HuH-7.5 (cell line): ENCODE measurements around the gene NLRP12.
"Not testable (repeated sequence)": the region's sequence is repeated elsewhere in the genome, so short reads cannot be mapped to it uniquely, and the experiment has no call there.

Experiments used
- DNase-seq: peaks from one replicate; pipeline ENCODE4 v3.0.0; 2011; ENCODE audit warnings: low spot score

The NLRP12 gene

DNA sequence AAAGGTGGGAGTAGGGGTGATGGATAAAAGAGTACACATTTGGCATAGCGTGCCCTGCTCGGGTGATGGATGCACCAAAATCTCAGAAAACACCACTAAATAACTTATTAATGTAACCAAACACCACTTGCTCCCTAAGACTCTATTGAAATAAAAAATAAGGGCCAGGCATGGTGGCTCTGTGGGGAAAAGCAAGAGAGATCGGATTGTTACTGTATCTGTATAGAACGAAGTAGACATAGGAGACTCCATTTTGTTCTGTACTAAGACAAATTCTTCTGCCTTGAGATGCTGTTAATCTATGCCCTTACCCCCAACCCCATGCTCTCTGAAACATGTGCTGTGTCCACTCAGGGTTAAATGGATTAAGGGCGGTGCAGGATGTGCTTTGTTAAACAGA is 14.3 kb upstream of the NLRP12 start:
- DNase-seq: not testable (repeated sequence)

- not testable (repeated sequence) for DNase-seq
These were observed 8.7 kb upstream of the NLRP12 start for GRCh38 chr19:53832861-53833260.

DNA sequence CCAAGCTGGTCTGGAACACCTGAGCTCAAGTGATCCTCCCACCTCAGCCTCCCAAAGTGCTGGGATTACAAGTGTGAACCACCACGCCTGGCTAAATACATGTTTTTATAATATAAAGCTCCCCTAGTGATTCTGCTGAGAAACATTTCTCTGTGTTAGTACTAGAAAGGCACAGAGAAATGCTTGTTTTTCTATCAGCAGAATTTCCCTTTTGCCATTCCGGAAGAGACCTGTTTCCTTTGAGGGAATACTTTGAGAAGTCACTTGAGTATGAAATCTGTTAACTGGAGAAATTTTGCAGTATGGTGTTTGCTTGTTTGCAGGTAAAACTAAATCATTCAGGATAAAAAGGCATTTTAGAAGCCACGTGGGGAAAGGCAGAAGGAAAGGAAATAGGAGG is 4.4 kb upstream of the NLRP12 start:
- no peak for DNase-seq

DNA sequence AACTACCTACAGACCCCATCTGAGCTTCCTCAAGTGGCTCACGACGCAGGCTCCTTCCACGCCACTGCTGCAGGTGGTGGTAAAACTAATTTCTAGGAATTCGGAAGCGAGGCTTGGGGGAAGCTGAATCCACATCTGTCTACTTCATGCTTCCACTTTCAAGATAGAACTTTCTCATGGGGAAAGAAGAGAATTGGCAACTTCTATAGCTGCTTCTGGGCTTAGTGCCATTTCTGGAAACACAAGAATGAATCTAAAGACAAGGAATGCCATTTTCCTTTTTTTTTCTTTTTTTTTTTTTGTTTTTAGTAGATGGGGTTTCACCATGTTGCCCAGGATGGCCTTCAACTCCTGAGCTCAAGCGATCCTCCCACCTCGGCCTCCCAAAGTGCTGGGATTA is 2.8 kb upstream of the NLRP12 start:
- DNase-seq: no peak

- no peak for DNase-seq
These were observed 564 bp downstream of the NLRP12 start for GRCh38 chr19:53823380-53824120.

- no peak for DNase-seq
These were observed 4.3 kb downstream of the NLRP12 start for GRCh38 chr19:53819861-53820260.

DNA sequence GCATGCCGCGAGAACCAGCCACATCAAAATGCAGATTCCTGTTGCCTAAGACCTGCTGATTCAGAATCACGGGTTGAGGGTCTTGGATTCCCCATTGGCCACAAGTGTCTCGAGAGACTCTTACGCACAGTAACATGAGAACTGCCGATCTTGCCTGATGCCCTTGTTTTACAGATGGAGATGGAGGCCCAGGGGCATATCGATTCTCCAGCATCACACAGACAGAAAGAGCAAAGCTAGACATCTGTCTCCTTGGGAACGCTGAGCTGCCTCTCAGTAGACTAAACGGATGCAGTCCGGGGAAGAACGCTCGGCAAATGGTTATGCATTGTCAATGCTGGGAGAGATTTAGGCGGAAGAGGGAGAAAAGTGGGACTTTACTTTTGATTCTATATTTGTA is 5.4 kb downstream of the NLRP12 start:
- no peak for DNase-seq

DNA sequence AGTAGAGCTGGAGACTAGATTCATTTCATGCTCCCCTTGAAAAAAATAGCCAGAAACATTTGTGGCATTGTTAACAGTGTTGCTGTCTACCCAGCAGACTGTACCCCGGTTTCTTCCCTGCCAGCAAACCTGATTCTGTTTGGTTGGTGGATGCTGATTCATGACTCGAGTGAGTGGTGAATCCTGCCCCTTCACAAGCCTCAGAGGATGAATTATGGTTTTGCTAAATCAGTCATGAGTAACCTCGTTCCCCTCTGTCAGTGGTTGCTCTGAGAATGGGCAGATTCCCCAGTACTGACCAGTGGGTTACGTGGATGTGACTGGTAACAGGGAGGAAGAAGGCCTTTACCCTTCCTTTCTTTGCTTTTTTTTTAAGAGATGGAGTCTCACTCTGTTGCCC is 10.1 kb downstream of the NLRP12 start:
- no peak for DNase-seq

- no peak for DNase-seq
These were observed 11.8 kb downstream of the NLRP12 start for GRCh38 chr19:53812335-53812734.

- DNase-seq: no peak
These were observed 13.2 kb downstream of the NLRP12 start for GRCh38 chr19:53810891-53811290.

- DNase-seq: no peak
These were observed 13.9 kb downstream of the NLRP12 start for GRCh38 chr19:53810187-53810546.

DNA sequence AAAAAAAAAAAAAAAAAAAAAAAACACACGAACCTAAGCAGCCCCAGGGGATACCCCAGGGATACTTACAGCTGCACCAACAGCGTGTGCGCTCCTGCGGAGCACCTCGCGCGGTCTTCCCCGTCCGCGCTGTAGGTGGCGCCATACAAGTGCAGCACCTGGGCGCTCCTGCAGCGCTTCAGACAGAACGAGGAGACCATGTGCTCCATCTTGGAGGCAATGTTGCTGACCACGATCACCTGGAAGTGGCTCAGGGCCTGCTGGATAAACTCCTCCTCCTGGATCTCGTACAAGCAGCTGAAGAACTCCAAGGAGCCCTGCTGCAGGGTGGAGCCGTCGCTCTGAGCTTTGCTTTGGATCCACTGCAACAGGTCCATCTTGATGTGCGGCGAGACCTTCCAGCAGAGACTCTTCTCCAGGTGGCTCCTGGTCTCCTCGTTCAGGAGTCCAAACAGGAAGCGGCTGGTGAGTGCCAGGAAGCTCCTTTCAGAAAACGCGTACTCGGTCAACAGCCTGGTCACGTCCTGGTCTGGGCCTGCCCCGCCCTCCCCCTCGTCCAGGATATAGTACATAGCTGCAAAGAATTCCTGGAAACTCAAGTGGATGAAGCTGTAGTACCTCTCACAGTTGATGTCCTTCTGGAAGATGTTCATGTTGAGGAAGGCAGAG is 14.5 kb downstream of the NLRP12 start:
- DNase-seq: no peak

DNA sequence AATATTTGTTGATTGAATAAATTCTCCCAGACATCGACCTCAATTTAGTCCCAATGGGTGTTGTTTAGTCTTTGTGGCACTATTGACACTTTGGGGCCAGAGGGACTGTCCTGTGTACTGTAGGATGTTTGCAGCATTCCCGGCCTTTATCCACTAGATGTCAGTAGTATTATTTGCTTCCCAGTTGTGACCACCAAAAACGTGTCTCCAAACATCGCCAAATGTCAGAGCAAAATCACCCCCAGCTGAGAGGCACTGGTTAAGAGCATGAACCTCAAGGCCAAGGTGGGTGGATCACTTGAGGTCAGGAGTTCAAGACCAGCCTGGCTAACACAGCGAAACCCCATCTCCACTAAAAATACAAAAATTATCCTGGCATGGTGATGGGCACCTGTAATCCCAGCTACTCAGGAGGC is 15.4 kb downstream of the NLRP12 start:
- DNase-seq: no peak

- DNase-seq: no peak
These were observed 22.9 kb downstream of the NLRP12 start for GRCh38 chr19:53801257-53801656.

DNA sequence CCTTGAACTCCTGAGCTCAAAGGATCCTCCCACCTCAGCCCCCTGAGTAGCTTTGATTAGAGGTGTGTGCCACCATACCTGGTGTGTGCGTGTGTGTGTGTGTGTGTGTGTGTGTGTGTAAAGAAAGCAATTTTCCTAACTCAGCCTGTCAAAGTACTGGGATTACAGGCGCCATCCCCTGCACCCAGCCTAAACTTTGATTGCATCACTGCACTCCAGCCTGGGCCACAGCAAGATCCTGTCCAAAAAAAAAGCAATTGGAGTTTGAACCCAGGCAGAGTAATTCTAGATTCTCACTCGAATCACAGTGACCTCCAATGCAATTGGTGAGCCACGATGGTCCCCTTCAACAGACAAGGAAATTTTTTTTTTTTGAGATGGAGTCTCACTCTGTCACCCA is 29.1 kb downstream of the NLRP12 start:
- DNase-seq: no peak

DNA sequence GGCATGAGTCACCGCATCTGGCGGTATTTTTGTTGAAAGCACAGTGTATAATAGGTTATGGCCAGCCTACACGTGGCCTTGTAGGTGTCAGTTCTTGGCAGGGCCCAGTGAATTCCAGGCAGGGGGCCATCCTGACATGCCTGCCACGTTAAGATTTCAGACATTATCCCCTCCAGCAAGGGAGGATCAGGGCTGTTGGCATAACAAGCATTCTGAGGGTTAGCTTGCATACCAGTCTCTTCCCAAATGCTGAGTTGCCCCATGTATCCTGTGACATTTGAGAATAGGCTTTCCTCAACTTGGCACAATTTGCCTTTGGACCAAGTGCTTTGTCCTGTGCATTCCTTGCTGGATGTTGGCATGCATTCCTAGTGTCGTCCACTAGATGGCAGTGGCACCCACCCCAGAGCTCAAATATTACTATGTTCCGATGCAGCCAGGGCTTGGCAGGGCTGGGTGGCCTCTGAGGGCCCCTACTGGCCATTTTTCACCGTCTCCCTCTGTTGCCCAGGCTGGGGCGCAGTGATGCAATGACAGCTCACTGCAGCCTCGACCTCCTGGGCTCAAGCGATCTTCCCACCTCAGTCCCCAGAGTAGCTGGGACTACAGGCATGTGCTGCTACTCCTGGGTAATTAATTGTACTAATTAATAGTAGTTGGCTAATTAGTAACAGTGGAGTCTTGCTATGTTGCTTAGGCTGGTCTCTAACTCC is 31.2 kb downstream of the NLRP12 start:
- DNase-seq: peak; percentile 77

DNA sequence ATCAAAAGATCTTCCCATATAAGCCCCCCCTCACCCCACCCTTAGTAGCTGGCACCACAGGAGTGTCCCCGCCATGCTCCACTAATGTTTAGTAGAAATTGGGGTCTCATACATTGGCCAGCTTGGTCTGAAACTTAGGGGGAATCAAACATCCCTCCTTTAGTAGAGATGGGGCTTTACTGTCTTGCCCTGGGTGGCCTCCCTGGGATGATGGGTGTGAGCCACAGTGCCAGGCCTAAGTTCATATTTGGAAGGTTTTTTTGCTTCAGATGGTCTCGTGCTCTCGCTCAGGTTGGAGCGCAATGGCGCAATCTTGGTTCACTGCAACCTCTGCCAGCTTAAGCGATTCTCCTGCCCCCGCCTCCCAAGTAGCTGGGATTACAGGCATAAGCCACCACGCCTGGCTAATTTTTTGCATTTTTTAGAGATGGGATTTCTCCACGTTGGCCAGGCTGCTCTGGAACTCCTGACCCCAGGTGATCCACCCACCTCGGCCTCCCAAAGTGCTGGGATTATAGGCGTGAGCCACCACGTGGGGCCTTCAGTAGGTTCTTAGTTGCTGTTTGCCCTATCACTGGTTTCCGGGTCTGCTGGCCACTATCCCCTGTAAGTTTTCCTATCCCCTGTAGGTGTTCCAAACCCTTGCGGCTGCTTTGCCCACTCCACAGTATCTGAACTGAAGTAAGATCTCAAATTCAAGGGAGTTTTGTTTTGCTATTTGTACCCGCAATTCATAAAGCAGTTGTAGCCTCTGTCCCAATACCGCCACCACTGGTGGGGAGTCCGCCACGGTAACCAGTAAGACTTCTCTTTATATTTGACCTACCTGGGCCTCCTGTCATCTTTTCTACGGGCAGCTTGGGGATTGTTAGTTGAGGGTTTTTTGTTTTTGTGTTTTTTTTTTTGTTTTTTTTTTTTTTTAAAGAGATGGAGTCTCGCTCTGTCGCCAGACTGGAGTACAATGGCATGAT is 34.1 kb downstream of the NLRP12 start:
- no peak for DNase-seq

GRCh38 chr19:53787266-53787665 is 36.8 kb downstream of the NLRP12 start:
- DNase-seq: no peak

DNA sequence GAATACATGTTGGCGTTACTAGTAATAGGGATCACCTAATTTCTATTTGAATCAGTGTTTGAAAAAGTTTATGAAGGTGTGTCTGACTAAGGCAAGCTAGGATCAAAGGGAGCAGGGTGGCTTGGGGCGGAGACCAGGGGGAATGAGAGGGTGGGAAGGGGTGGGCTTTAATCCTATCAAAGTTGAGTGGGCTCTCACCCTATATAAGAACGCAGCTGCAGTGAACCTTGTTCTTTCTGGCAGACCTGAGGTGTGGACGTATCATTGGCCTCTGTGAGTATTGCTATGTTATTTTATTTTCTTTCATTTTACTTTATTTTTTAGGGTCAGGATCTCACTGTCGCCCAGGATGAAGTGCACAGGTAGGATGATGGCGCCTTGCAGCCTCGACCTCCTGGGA is 37.4 kb downstream of the NLRP12 start:
- DNase-seq: no peak

GRCh38 chr19:53785196-53785889 is 38.8 kb downstream of the NLRP12 start:
- no peak for DNase-seq

- DNase-seq: no peak
These were observed 41.4 kb downstream of the NLRP12 start for GRCh38 chr19:53782698-53783097.
